Activated effector memory CD4-positive, alpha-beta T cell treated with Interleukin-2 at 50 U/mL for 16 hours (primary cell): ENCODE results near the gene STAT6.
A peak's percentile ranks its signal among the peaks of the same experiment; 100 is the strongest.

ENCODE experiments used
- DNase-seq: peaks from one replicate; pipeline ENCODE4 v3.0.0-alpha.2; 2020

Gene STAT6

DNA sequence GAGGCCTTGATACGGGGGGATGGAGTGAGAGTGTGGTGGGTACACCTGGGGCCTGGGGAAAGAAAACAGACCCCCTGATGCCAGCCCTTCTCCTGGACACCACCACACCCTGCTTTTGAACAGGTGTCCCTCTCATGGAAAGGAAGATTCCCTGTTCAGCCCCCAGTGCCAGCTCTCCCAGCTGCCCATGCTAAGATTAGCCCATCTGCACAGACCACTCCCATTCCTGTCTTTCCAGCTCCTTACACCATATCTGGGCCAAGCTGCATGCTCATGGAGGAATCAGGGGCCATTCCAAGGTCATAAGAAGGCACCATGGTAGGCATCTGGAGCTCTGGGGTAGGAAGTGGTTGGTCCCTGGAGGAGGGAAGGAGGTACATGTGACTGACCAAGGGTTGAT is 12.6 kb downstream of the STAT6 start:
- DNase-seq = no peak

DNA sequence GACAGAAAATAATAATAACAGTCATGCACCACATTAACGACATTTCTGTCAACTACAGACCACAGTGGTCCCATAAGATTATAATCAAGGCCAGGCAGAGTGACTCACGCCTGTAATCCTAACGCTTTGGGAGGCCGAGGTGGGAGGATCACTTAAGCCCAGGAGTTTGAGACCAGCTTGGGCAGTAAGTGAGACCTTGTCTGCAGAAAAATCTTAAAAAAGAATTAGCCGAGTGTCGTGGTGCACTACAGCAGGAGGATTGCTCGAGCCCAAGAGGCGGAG is 13.7 kb downstream of the STAT6 start:
- DNase-seq = no peak

- DNase-seq = no peak
These were observed 14.2 kb downstream of the STAT6 start for GRCh38 chr12:57096748-57097553.

GRCh38 chr12:57096099-57096572 is 15.0 kb downstream of the STAT6 start:
- DNase-seq = no peak

DNA sequence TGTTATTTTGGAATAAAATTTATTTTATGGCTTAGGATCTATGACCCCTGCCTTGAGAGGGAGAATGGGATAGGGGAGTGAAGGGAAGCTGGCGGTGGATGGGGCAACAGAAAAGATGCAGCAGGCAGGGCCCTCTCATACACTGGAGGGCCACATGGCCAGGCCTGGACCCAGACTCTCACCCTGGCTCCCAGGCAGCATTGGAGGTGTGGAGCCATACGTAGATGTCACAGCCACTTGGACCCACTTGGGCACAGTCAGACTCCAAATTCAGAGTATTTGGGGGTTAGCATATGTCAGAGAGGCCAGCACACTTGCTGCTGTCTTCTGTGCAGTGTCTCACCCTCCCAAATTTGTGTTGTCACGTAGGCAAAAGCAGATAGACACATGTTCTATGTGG is 15.7 kb downstream of the STAT6 start:
- no peak for DNase-seq

- DNase-seq = no peak
These were observed 16.7 kb downstream of the STAT6 start for GRCh38 chr12:57094208-57095160.

- DNase-seq = no peak
These were observed 17.6 kb downstream of the STAT6 start for GRCh38 chr12:57093415-57094207.

- DNase-seq = no peak
These were observed 18.2 kb downstream of the STAT6 start for GRCh38 chr12:57092876-57093414.

DNA sequence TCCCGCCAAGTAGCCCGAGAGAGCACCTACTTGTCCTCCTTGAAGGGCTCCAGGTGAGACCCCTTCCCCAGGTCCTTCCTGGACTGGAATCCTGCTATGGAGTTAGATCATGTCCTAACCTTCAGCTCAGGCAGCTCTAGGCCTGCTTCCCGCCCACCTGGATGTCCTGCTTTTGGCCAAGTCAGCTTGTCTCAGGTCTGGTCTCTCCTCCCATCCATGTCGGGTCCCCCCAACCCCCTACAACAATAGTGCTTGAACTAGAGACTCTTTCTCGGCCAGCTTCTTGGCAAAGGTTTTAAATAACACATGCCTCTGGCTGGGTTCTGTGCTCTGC is 18.7 kb downstream of the STAT6 start:
- DNase-seq = no peak

DNA sequence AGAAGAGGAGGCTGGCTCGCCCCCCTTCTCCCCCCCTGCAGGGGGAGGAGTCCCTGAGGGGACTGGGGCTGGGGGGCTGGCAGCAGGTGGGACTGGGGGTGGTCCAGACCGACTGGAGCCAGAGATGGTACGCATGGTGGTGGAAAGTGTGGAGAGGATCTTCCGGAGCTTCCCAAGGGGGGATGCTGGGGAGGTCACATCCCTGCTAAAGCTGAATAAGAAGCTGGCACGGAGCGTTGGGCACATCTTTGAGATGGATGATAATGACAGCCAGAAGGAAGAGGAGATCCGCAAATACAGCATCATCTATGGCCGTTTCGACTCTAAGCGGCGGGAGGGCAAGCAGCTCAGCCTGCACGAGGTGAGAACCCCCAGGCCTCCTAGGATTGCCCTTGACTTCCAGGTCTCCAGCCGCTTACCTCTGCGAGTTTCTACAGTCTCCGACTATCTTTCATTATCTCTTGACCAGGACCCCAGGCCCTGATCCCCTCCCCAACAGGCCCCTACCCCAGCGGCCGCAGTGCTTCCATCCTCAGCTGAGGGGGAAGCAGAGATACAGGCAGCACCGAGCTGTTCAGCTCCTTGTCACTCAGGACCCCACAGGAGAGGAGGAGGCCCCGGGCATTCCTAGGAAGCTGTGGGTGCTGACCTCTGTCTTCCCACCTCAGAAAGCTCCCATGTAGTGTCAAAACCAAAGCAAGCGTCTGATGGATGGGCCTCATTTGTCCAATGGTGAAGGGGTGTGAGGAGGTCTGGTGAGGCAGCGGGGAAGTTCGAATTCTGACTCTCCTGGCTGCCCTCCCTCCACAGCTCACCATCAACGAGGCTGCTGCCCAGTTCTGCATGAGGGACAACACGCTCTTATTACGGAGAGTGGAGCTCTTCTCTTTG is 19.3 kb downstream of the STAT6 start:
- DNase-seq = no peak

DNA sequence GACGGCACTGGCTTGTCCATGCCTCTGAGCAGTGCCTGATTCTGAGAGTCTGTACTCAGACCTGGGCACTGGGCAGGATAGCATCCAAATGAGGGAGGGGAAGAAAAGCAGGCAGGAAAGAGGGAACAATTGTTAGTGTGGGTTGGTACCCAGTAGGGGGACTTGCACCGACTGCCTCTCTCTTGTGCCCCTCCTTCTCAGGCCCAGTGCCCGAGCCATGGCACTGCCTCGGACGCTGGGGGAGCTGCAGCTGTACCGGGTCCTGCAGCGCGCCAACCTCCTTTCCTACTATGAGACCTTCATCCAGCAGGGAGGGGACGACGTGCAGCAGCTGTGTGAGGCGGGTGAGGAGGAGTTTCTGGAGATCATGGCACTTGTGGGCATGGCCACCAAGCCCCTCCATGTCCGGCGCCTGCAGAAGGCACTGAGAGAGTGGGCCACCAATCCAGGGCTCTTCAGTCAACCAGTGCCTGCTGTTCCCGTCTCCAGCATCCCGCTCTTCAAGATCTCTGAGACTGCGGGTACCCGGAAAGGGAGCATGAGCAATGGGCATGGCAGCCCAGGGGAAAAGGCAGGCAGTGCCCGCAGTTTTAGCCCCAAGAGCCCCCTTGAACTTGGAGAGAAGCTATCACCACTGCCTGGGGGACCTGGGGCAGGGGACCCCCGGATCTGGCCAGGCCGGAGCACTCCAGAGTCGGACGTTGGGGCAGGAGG is 20.1 kb downstream of the STAT6 start:
- DNase-seq = no peak

DNA sequence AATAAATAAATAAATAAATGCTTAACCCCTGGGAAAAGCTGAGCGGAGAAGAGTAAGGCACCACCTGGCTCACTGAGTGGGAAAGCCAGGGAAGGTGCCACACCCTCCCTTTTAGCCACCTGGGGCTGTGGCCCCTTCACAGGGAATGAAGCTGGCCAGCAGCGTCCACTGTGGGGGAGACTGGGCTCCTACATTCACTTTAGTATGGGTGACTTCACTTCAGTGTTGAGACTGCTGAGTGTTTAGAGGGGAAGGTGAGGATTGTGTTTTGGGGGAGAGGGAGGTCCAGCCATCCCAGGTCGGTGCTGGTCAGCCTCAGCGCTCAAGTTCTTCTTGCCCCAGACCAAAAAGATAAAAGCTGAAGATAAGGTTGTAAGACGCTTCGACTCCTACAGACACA is 20.7 kb downstream of the STAT6 start:
- no peak for DNase-seq

GRCh38 chr12:57089271-57090245 is 21.6 kb downstream of the STAT6 start:
- peak; percentile 32 for DNase-seq

- peak; percentile 93 for DNase-seq
These were observed 22.6 kb downstream of the STAT6 start, which contains the start of gene NAB2 for GRCh38 chr12:57088354-57089270. Gene NAB2 (plus strand): TSS chr12:57089114. CDS start chr12:57089272, 158 bp downstream.

GRCh38 chr12:57087691-57088353 is 23.3 kb downstream of the STAT6 start:
- DNase-seq = peak; percentile 57

- DNase-seq = peak; percentile 85
These were observed 24.0 kb downstream of the STAT6 start for GRCh38 chr12:57087010-57087690.

DNA sequence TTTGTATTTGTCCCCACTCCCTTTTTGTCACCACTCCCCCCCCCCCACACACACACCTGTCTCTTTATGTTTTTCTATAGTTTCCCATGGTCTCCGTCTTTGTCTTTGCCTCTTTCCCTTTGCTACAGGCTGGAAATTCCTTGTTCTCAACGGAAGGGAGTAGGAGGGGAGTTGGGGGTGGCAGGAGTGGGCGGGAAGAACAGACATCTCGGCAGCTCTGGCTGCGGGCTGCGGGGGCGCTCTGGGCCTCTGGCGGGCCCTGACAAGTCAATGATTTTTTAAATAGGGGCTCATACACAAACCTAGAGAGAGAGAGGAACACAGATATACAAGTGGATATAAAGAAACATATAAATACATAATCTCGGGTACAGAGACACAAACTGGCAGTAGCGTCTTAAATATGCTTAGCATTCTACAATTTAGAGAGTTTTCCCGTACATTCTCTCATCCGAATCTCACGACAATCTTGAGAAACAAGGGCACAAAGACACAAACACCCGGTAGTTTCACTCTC is 24.6 kb downstream of the STAT6 start:
- DNase-seq = no peak
